OCI-LY7 (cell line): ENCODE results near the gene FDXACB1.

Source experiments
- CTCF ChIP-seq: fragments of 200-600 bp; sonication (generic); conservative IDR thresholded peaks from 2 replicates; pipeline ENCODE4 v1.5.1; 2014; ENCODE audit warnings: mild to moderate bottlenecking, antibody characterized with exemption, low read length, moderate library complexity, mixed read lengths
- EZH2phosphoT487 ChIP-seq: fragments of 200-600 bp; sonication (generic); IDR thresholded peaks from 2 replicates; pipeline ENCODE4 v1.6.1; 2018; ENCODE audit warnings: low read depth, borderline replicate concordance, mild to moderate bottlenecking, mixed run types, antibody characterized with exemption, low read length, moderate library complexity, mixed read lengths

- TF ChIP-seq CTCF, result no peak
- TF ChIP-seq EZH2phosphoT487, result no peak
Observed at GRCh38 chr11:111913031-111913861, 34.3 kb upstream of the FDXACB1 start.
